Right atrium auricular region (tissue), 2 donors: ENCODE measurements around the gene PRSS50. TPM values are rescaled to one million over a fixed set of nuclear protein-coding genes. Genes with fewer than 3 reads are reported as not detected.
A peak's percentile ranks its signal among the peaks of the same experiment; 100 is the strongest.

Experiments used
- DNase-seq: peaks from one replicate; pipeline ENCODE4 v3.0.0-alpha.2; 2019; ENCODE audit warnings: low spot score
- H3K27ac ChIP-seq, 2 donors: fragments of 200-600 bp; sonication (generic); 1 replicate in 1 of 2; 2 replicates in 1 of 2; pipeline ENCODE4 v1.5.1; 2016 to 2019
- H3K27me3 ChIP-seq, 2 donors: fragments of 200-600 bp; sonication (generic); one replicate each; pipeline versions ENCODE4 v1.5.1 to v1.6.0; 2017 to 2019
- H3K36me3 ChIP-seq: fragments of 200-600 bp; sonication (generic); one replicate; pipeline ENCODE4 v1.5.1; 2016
- H3K4me1 ChIP-seq, 2 donors: fragments of 200-600 bp; sonication (generic); one replicate each; pipeline versions ENCODE4 v1.5.1 to v1.6.0; 2017 to 2019
- H3K4me3 ChIP-seq, 2 donors: fragments of 200-600 bp; sonication (generic); 1 replicate in 1 of 2; 2 replicates in 1 of 2; pipeline ENCODE4 v1.5.1; 2017 to 2019; ENCODE audit warnings: mild to moderate bottlenecking in 1 of 2, moderate library complexity in 1 of 2
- H3K9me3 ChIP-seq, 2 donors: fragments of 200-600 bp; sonication (generic); one replicate each; pipeline ENCODE4 v1.5.1; 2019
- total RNA-seq, 2 donors: library from RNA; depleted of rRNA; stranded (reverse); fragments of >200 nt; gene quantifications; one replicate each; pipeline ENCODE4 v1.1.0, GENCODE V29; 2016
- TF ChIP-seq, protein P1 (sequence below), 2 donors: fragments of 200-600 bp; sonication (generic); IDR thresholded peaks; one replicate each; pipeline ENCODE4 v1.5.1; 2019; ENCODE audit warnings: antibody characterized with exemption in 2 of 2

The PRSS50 gene
- total RNA-seq, 2 donors from 2014 or later, result 0.12 TPM; not detected in 1

DNA sequence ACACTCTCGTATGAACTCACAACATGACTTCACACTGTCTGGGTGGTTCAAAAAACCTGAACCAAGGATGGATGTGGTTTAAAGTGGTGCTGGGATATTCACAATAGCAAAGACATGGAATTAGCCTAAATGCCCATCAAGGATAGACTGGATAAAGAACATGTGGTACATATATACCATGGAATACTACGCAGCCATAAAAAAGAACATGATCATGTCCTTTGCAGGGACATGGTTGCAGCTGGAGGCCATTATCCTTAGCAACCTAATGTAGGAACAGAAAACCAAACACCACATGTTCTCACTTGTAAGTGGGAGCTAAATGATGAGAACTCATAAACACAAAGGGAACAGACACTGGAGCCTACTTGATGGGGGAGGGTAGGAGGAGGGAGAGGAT is 3.3 kb upstream of the PRSS50 start:
- Histone ChIP-seq H3K27ac (no peak overlapping the region), H3K36me3 (no peaks in the 10 kb centered on the region), H3K27me3 (no peaks in the 10 kb centered on the region), H3K4me1 (no peaks in the 10 kb centered on the region), H3K4me3 (no peak overlapping the region), H3K9me3 (no peaks in the 10 kb centered on the region)
- DNase-seq, result no peak
- TF ChIP-seq, protein P1, sequence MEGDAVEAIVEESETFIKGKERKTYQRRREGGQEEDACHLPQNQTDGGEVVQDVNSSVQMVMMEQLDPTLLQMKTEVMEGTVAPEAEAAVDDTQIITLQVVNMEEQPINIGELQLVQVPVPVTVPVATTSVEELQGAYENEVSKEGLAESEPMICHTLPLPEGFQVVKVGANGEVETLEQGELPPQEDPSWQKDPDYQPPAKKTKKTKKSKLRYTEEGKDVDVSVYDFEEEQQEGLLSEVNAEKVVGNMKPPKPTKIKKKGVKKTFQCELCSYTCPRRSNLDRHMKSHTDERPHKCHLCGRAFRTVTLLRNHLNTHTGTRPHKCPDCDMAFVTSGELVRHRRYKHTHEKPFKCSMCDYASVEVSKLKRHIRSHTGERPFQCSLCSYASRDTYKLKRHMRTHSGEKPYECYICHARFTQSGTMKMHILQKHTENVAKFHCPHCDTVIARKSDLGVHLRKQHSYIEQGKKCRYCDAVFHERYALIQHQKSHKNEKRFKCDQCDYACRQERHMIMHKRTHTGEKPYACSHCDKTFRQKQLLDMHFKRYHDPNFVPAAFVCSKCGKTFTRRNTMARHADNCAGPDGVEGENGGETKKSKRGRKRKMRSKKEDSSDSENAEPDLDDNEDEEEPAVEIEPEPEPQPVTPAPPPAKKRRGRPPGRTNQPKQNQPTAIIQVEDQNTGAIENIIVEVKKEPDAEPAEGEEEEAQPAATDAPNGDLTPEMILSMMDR (IDR thresholded peaks at IDR 0.05), result no peak

DNA sequence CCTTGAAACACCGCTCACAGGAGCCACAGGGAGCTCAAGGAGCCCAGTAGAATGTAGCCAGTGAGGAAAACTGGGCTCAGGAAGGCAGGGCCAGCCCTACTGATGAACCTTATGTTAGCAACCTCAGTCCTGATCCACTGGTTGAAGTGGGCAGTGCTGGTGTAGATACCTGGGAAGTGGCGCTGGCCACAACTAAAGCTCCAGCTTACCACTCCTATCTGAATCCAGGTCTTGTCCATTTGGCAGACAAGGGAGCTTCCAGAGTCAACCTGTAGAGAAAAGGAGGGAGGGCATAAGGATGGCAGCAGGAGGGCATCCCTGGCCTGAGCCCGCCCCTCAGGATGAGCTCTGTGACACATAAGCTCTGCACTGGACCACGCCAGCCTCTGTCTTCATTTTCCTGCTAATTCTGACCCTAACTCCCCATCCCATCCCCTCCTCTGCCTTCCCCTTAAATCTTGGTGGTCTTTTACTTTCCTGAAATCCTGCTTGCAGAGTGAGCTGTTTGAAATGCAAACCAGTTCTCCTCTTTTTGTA is 2.1 kb upstream of the PRSS50 start:
- Histone ChIP-seq H3K36me3 (no peaks in the 10 kb centered on the region), H3K27me3 (no peaks in the 10 kb centered on the region), H3K9me3 (no peaks in the 10 kb centered on the region), H3K27ac (no peak overlapping the region), H3K4me1 (no peaks in the 10 kb centered on the region), H3K4me3 (no peak overlapping the region)
- peak; percentile 40 for DNase-seq
- TF ChIP-seq, protein P1 (IDR thresholded peaks at IDR 0.05), result no peak

DNA sequence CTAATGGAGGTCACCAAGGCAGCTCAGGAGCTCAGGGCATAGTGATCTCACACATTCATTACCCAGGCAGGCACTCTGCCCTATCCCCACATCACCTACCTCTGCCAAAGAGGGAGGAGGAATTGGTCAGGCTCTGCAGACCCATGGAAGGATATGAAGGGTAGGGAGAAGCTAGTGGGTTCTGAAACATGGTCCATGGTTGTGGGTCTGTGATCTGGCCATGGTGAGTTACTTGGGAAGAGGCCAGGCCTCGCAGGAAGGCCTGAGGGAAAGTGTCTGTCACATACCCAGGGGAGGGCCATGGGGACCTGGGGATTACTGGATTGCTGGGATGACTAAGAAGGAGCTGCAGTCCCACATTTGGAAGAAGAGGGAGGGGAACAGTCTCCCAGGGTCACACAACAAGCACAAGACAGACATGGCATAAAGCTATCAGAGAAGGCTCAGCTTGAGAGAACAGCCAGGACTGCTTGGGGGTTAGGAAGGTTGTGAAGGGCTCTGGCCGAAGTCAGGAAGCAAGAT is 1.4 kb upstream of the PRSS50 start:
- H3K36me3 ChIP-seq, result no peaks in the 10 kb centered on the region
- peak; percentile 51 for DNase-seq
- H3K4me3 ChIP-seq, result no peak overlapping the region
- no peaks in the 10 kb centered on the region for H3K9me3 ChIP-seq
- H3K4me1 ChIP-seq, result no peaks in the 10 kb centered on the region
- TF ChIP-seq, protein P1 (IDR thresholded peaks at IDR 0.05), result no peak
- no peak overlapping the region for H3K27ac ChIP-seq
- H3K27me3 ChIP-seq, result no peaks in the 10 kb centered on the region

DNA sequence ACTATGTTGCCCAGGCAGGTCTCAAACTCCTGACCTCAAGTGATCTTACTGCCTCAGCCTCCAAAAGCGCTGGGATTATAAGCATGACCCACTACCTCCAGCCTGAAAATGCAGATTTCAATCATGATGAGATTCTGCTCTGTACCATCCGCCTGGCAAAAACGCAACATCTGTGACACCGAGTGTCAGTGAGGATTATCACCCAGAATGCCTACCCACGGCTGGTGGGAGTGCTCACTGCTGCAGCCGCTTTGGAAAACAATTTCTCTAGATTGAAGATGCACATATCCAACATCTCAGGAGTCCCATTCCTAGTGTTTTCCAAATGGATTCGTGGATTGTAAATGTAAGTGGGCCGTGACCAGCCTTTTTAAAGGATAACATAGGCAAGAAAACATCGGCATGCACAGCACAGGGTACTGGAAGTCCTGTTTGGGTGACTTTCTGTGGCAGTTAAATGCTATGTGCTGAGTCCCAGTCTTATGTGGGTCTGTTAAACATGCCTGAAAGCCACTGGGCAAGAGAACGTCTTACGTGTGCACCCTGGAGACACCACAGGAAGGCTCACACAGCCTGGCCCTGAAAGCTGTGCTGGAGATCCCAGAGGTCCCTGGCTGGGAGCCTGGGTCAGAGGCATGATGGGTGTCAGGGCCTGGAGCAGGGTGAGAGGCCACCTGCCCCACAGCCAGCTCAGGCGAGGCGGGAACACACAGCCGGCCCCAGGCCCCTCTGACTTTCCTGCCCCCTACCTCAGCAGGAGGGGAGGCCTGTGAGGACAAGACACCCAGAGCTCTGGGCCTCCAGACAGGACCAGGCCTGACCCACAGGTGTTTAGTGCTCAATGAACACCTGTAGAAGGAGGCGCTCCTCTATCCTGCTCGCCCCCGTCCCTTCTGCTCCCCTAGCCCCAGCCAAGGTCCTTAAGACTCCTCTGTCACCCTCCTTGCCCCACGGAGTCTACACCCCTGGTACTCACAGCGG is 918 bp downstream of the PRSS50 start:
- TF ChIP-seq, protein P1 (IDR thresholded peaks at IDR 0.05), result no peak
- Histone ChIP-seq H3K4me1 (no peaks in the 10 kb centered on the region), H3K4me3 (no peak overlapping the region), H3K9me3 (no peaks in the 10 kb centered on the region), H3K27ac (no peak overlapping the region), H3K36me3 (no peaks in the 10 kb centered on the region), H3K27me3 (no peaks in the 10 kb centered on the region)
- DNase-seq, result no peak

DNA sequence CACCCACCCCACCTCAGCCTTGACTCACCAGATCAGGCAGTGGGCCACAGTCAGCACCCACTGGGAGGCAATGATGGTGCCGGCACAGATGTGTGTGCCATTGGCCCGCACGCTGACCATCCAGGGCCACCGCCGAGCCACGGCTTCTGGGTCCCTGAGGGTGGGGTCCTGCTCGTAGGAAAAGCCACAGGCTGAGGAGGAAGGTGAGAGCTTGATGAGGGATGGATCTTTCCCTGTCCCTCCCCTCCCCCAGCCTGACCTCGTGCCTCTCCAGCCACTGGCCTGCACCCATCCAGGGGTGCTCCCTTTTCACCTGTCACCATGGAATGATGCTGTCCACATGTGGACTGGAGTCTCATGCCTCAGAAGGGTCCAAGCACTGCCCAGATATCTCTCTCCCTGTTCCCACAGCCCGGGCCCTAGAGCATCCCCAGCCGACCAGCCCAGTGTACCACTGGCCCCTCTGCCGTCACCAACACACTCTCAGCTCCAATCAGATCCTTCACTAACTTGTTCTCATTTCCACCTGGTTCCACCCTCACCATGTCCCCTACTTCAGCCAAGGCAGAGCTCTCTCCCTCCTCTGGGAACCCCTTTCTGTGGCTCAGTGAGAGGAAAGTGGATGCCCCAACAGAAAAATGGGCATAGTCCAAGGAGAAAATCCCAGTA is 2.0 kb downstream of the PRSS50 start:
- Histone ChIP-seq H3K4me1 (no peaks in the 10 kb centered on the region), H3K9me3 (no peaks in the 10 kb centered on the region), H3K36me3 (no peaks in the 10 kb centered on the region), H3K27ac (no peak overlapping the region), H3K4me3 (no peak overlapping the region), H3K27me3 (no peaks in the 10 kb centered on the region)
- peak; percentile 48 for DNase-seq
- TF ChIP-seq, protein P1 (IDR thresholded peaks at IDR 0.05), result no peak
